GM21367 (cell line): ENCODE data around the gene LEFTY1.
"Not testable (repeated sequence)": the region's sequence is repeated elsewhere in the genome, so short reads cannot be mapped to it uniquely, and the experiment has no call there.

Source experiments
- ATAC-seq: cut with Tn5 transposase; IDR thresholded peaks from one replicate; pipeline ENCODE4 v1.9.1; 2021; ENCODE audit not compliant: unreplicated experiment

The LEFTY1 gene

GRCh38 chr1:225888289-225888897, 553 bp downstream of the LEFTY1 start:
- no peak for ATAC-seq

GRCh38 chr1:225887554-225888288, 1.2 kb downstream of the LEFTY1 start:
- ATAC-seq: not testable (repeated sequence)

GRCh38 chr1:225887030-225887314, 2.0 kb downstream of the LEFTY1 start:
- no peak for ATAC-seq

- ATAC-seq: no peak
These were observed 2.6 kb downstream of the LEFTY1 start for GRCh38 chr1:225886159-225887029.

- no peak for ATAC-seq
These were observed 3.6 kb downstream of the LEFTY1 start for GRCh38 chr1:225885336-225885735.

GRCh38 chr1:225883616-225884265, 5.2 kb downstream of the LEFTY1 start:
- no peak for ATAC-seq

GRCh38 chr1:225882694-225883615, 6.0 kb downstream of the LEFTY1 start:
- ATAC-seq: peak; percentile 24

GRCh38 chr1:225881959-225882693, 6.8 kb downstream of the LEFTY1 start, which contains the start of gene TMEM63A:
TSS of gene TMEM63A (minus strand) at chr1:225882380. CDS start at chr1:225877580, 4,800 bp downstream.
- ATAC-seq: peak; percentile 66

- no peak for ATAC-seq
These were observed 7.6 kb downstream of the LEFTY1 start for GRCh38 chr1:225881081-225881958.

GRCh38 chr1:225880636-225881035, 8.3 kb downstream of the LEFTY1 start:
- ATAC-seq: no peak

- ATAC-seq: no peak
These were observed 8.7 kb downstream of the LEFTY1 start for GRCh38 chr1:225880222-225880588.

- no peak for ATAC-seq
These were observed 9.3 kb downstream of the LEFTY1 start for GRCh38 chr1:225879521-225880221.

- ATAC-seq: no peak
These were observed 10.7 kb downstream of the LEFTY1 start for GRCh38 chr1:225878282-225878681.

GRCh38 chr1:225877580-225877979, 11.4 kb downstream of the LEFTY1 start:
- no peak for ATAC-seq

- no peak for ATAC-seq
These were observed 11.9 kb downstream of the LEFTY1 start for GRCh38 chr1:225876900-225877510.

- ATAC-seq: no peak
These were observed 13.7 kb downstream of the LEFTY1 start for GRCh38 chr1:225875044-225875815.

GRCh38 chr1:225874431-225874830, 14.5 kb downstream of the LEFTY1 start:
- ATAC-seq: no peak
